ENCODE data around the gene PMPCA. TPM values are rescaled to one million over a fixed set of nuclear protein-coding genes. Genes with fewer than 3 reads are reported as not detected.

PMPCA gene
- total and polyA plus RNA-seq, 2 of the 13 experiments (the other 11 are each of a cell fraction or from before 2014, with no cell fraction given): 70.2 to 88.4 TPM

- TF ChIP-seq, protein P1, sequence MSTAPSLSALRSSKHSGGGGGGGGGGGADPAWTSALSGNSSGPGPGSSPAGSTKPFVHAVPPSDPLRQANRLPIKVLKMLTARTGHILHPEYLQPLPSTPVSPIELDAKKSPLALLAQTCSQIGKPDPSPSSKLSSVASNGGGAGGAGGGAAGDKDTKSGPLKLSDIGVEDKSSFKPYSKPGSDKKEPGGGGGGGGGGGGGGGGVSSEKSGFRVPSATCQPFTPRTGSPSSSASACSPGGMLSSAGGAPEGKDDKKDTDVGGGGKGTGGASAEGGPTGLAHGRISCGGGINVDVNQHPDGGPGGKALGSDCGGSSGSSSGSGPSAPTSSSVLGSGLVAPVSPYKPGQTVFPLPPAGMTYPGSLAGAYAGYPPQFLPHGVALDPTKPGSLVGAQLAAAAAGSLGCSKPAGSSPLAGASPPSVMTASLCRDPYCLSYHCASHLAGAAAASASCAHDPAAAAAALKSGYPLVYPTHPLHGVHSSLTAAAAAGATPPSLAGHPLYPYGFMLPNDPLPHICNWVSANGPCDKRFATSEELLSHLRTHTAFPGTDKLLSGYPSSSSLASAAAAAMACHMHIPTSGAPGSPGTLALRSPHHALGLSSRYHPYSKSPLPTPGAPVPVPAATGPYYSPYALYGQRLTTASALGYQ (CRISPR knock-in tag; IDR thresholded peaks at IDR 0.05): no peak
- TF ChIP-seq KLF15 (CRISPR knock-in tag; IDR thresholded peaks at IDR 0.05; ENCODE audit: borderline replicate concordance) (no peak), PTBP1 (IDR thresholded peaks at IDR 0.05; ENCODE audit: low read depth, low read length, poor library complexity, severe bottlenecking) (no peak), ARID2 (CRISPR knock-in tag; IDR thresholded peaks at IDR 0.05; ENCODE audit: borderline replicate concordance) (no peak), HHEX (CRISPR knock-in tag; IDR thresholded peaks at IDR 0.05) (no peak), SRSF1 (optimal IDR thresholded peaks at IDR 0.05; ENCODE audit: low read depth, low read length) (no peak), FOSL2 (CRISPR knock-in tag; IDR thresholded peaks at IDR 0.05) (no peak), SMARCC2 (IDR thresholded peaks at IDR 0.05) (no peak)
- TF ChIP-seq, protein P2, sequence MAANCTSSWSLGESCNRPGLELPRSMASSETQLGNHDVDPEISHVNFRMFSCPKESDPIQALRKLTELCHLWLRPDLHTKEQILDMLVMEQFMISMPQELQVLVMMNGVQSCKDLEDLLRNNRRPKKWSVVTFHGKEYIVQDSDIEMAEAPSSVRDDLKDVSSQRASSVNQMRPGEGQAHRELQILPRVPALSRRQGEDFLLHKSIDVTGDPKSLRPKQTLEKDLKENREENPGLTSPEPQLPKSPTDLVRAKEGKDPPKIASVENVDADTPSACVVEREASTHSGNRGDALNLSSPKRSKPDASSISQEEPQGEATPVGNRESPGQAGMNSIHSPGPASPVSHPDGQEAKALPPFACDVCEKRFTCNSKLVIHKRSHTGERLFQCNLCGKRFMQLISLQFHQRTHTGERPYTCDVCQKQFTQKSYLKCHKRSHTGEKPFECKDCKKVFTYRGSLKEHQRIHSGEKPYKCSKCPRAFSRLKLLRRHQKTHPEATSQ (CRISPR knock-in tag; IDR thresholded peaks at IDR 0.05; ENCODE audit: borderline replicate concordance): no peak
Measured at GRCh38 chr9:136451221-136451877, 40.9 kb downstream of the PMPCA start (continued).

DNA sequence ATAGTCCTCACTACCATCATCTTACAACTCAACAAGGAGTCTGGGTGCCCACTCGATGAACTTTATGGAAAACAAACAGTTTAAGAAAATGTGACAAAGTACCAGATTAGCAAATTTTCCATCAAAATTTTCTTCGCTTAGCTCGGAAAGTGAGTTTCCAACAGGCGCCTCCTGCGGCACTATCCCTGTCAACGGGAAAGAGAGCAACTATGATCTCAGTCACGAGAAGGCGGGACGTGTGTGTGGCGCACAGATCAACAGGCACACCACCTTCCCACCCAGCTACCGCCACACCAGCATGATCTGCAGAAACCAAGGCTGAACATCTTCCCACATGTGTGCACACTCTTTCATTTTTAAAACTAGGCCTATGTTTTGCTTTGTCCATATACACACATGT lies 42.9 kb downstream of the PMPCA start:
- Histone ChIP-seq H4K20me1 (ENCODE audit: insufficient read depth, low read length) (no peaks in the 10 kb centered on the region), H3K27ac (ENCODE audit: extremely low read length, insufficient read depth, low read length) (no peak overlapping the region), H3K79me2 (ENCODE audit: insufficient read depth, low read length) (no peaks in the 10 kb centered on the region), H3K27me3 (ENCODE audit: control insufficient read depth in 1 of 2, insufficient read depth in 2 of 2, low read length in 2 of 2) (no peaks in the 10 kb centered on the region), H3K4me1 (ENCODE audit: insufficient read depth, low read length) (no peaks in the 10 kb centered on the region), H2AFZ (ENCODE audit: low read length) (no peak overlapping the region), H3K4me2 (ENCODE audit: low read depth, low read length) (no peak overlapping the region), H3K9ac (ENCODE audit: insufficient read depth, low read depth, low read length) (no peak overlapping the region), H3K4me3 (replicated peaks in 1 of 3; ENCODE audit: insufficient read depth in 1 of 3, low read depth in 2 of 3, low read length in 3 of 3) (no peak overlapping the region), H3K9me3 (ENCODE audit: low read length) (no peaks in the 10 kb centered on the region), H3K36me3 (replicated peaks in 1 of 2; ENCODE audit: control insufficient read depth in 1 of 2, insufficient read depth in 2 of 2, low read length in 2 of 2) (peaks cover 44 to 77% of the 10 kb centered on the region in 2 experiments; a peak in 4 of 5 replicates)
- BruUV-seq (replicated peaks): no TSS peak
- intact Hi-C loops (cut with micrococcal nuclease; ENCODE audit: unreplicated experiment) (no loop called here), in situ Hi-C loops (cut with HindIII; ENCODE audit: extremely low pct_ligation_motif_present, low pct_unique_long_range_greater_than_20kb) (no loop called here)
- ChIA-PET POLR2A (no interaction called here), CTCF (ENCODE audit: low intra/inter-chr PET ratio, low total read pairs) (no interaction called here)
- ATAC-seq (no peak), DNase-seq (ENCODE audit: low spot score) (no peak), FAIRE-seq (no peak)
- WGBS (ENCODE audit: low lambda C conversion rate): 95% methylated on average over 11 of the region's 11 CpGs
- TF ChIP-seq, protein P3, sequence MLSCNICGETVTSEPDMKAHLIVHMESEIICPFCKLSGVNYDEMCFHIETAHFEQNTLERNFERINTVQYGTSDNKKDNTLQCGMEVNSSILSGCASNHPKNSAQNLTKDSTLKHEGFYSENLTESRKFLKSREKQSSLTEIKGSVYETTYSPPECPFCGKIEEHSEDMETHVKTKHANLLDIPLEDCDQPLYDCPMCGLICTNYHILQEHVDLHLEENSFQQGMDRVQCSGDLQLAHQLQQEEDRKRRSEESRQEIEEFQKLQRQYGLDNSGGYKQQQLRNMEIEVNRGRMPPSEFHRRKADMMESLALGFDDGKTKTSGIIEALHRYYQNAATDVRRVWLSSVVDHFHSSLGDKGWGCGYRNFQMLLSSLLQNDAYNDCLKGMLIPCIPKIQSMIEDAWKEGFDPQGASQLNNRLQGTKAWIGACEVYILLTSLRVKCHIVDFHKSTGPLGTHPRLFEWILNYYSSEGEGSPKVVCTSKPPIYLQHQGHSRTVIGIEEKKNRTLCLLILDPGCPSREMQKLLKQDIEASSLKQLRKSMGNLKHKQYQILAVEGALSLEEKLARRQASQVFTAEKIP (CRISPR knock-in tag; IDR thresholded peaks at IDR 0.05; ENCODE audit: borderline replicate concordance): no peak
- TF ChIP-seq MYC (CRISPR knock-in tag; IDR thresholded peaks at IDR 0.05; ENCODE audit: borderline replicate concordance) (no peak), TRAFD1 (CRISPR knock-in tag; IDR thresholded peaks at IDR 0.05; ENCODE audit: borderline replicate concordance) (no peak), IKZF4 (CRISPR knock-in tag; IDR thresholded peaks at IDR 0.05; ENCODE audit: borderline replicate concordance, low read depth, not compliant biosample characterization) (no peak)

Measured in HepG2 (cell line).